T-helper 22 cell (primary cell): Measurements from ENCODE around the gene UNC93B1.

Experiments used
- DNase-seq: peaks from one replicate; pipeline ENCODE4 v3.0.0-alpha.2; 2020; ENCODE audit warnings: low read depth

The UNC93B1 gene

GRCh38 chr11:68022531-68022930, 18.6 kb upstream of the UNC93B1 start:
- no peak for DNase-seq

- DNase-seq: no peak
Observed at GRCh38 chr11:68021167-68021787, 17.4 kb upstream of the UNC93B1 start.

- no peak for DNase-seq
Observed at GRCh38 chr11:68020575-68020974, 16.7 kb upstream of the UNC93B1 start.

GRCh38 chr11:68019486-68019885, 15.6 kb upstream of the UNC93B1 start:
- DNase-seq: no peak

- DNase-seq: no peak
Observed at GRCh38 chr11:68018730-68019190, 14.9 kb upstream of the UNC93B1 start.

GRCh38 chr11:68017980-68018729, 14.3 kb upstream of the UNC93B1 start:
- DNase-seq: no peak

- DNase-seq: no peak
Observed at GRCh38 chr11:68016904-68017817, 13.3 kb upstream of the UNC93B1 start.

GRCh38 chr11:68016161-68016903, 12.4 kb upstream of the UNC93B1 start:
- DNase-seq: no peak

- DNase-seq: no peak
Observed at GRCh38 chr11:68015467-68015866, 11.6 kb upstream of the UNC93B1 start.

- no peak for DNase-seq
Observed at GRCh38 chr11:68014947-68015447, 11.1 kb upstream of the UNC93B1 start.

GRCh38 chr11:68014157-68014946, 10.5 kb upstream of the UNC93B1 start:
- no peak for DNase-seq

GRCh38 chr11:68013611-68014156, 9.8 kb upstream of the UNC93B1 start:
- DNase-seq: no peak

GRCh38 chr11:68012843-68013610, 9.1 kb upstream of the UNC93B1 start:
- no peak for DNase-seq

- DNase-seq: no peak
Observed at GRCh38 chr11:68012044-68012842, 8.3 kb upstream of the UNC93B1 start.

GRCh38 chr11:68011051-68011943, 7.4 kb upstream of the UNC93B1 start:
- DNase-seq: no peak

GRCh38 chr11:68010090-68011041, 6.5 kb upstream of the UNC93B1 start, which contains the start of gene ALDH3B1:
Gene ALDH3B1 (plus strand): TSS chr11:68010327. CDS start chr11:68015298, 4,971 bp downstream.
- DNase-seq: no peak
